ENCODE measurements around the gene ESD.

The ESD gene

DNA sequence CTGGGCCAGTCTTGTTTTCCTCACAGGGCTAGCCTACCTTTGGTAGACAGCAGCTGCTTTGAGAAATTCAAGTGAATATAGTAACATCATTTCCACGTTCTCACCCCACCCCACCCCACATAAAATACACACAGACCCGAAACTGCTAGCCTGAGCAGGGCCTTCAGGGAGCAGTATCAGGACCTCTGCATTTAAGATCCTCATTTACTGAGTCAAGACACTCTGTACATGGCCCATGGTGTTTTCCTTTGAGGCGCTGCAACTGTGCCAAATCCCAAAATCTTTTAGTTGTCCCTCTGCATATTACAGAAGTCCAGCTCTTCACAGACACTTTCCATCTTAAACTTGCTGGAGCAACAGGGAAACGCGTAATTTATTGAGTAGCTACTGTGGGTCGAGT is 43.0 kb downstream of the ESD start:
- TF ChIP-seq, protein P1, sequence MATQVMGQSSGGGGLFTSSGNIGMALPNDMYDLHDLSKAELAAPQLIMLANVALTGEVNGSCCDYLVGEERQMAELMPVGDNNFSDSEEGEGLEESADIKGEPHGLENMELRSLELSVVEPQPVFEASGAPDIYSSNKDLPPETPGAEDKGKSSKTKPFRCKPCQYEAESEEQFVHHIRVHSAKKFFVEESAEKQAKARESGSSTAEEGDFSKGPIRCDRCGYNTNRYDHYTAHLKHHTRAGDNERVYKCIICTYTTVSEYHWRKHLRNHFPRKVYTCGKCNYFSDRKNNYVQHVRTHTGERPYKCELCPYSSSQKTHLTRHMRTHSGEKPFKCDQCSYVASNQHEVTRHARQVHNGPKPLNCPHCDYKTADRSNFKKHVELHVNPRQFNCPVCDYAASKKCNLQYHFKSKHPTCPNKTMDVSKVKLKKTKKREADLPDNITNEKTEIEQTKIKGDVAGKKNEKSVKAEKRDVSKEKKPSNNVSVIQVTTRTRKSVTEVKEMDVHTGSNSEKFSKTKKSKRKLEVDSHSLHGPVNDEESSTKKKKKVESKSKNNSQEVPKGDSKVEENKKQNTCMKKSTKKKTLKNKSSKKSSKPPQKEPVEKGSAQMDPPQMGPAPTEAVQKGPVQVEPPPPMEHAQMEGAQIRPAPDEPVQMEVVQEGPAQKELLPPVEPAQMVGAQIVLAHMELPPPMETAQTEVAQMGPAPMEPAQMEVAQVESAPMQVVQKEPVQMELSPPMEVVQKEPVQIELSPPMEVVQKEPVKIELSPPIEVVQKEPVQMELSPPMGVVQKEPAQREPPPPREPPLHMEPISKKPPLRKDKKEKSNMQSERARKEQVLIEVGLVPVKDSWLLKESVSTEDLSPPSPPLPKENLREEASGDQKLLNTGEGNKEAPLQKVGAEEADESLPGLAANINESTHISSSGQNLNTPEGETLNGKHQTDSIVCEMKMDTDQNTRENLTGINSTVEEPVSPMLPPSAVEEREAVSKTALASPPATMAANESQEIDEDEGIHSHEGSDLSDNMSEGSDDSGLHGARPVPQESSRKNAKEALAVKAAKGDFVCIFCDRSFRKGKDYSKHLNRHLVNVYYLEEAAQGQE (IDR thresholded peaks at IDR 0.05; ENCODE audit: insufficient read depth in 1 of 2, low read depth in 2 of 2, low read length in 2 of 2) = no peak
- TF ChIP-seq FOXP2 (optimal IDR thresholded peaks at IDR 0.05; ENCODE audit: borderline replicate concordance, extremely low read depth, extremely low read length, insufficient read depth) (no peak), TAF1 (IDR thresholded peaks at IDR 0.05; ENCODE audit: borderline replicate concordance, insufficient read depth, low read length) (no peak), POLR2AphosphoS5 (IDR thresholded peaks at IDR 0.05; ENCODE audit: low read depth, low read length) (no peak), SIN3A (IDR thresholded peaks at IDR 0.05; ENCODE audit: borderline replicate concordance, insufficient read depth, low read length) (no peak)

- no peak for TF ChIP-seq POLR2AphosphoS5 (IDR thresholded peaks at IDR 0.05; ENCODE audit: low read depth, low read length)
- TF ChIP-seq, protein P1 (IDR thresholded peaks at IDR 0.05; ENCODE audit: insufficient read depth in 1 of 2, low read depth in 2 of 2, low read length in 2 of 2) = no peak
- no peak for TF ChIP-seq TAF1 (IDR thresholded peaks at IDR 0.05; ENCODE audit: borderline replicate concordance, insufficient read depth, low read length)
- no peak for TF ChIP-seq FOXP2 (optimal IDR thresholded peaks at IDR 0.05; ENCODE audit: borderline replicate concordance, extremely low read depth, extremely low read length, insufficient read depth)
- no peak for TF ChIP-seq SIN3A (IDR thresholded peaks at IDR 0.05; ENCODE audit: borderline replicate concordance, insufficient read depth, low read length)
These were observed 43.8 kb downstream of the ESD start for GRCh38 chr13:46753137-46753536.

GRCh38 chr13:46751811-46752635 is 44.9 kb downstream of the ESD start:
- no peak for TF ChIP-seq POLR2AphosphoS5 (IDR thresholded peaks at IDR 0.05; ENCODE audit: low read depth, low read length)
- TF ChIP-seq SIN3A (IDR thresholded peaks at IDR 0.05; ENCODE audit: borderline replicate concordance, insufficient read depth, low read length) = no peak
- no peak for TF ChIP-seq FOXP2 (optimal IDR thresholded peaks at IDR 0.05; ENCODE audit: borderline replicate concordance, extremely low read depth, extremely low read length, insufficient read depth)
- TF ChIP-seq, protein P1 (IDR thresholded peaks at IDR 0.05; ENCODE audit: insufficient read depth in 1 of 2, low read depth in 2 of 2, low read length in 2 of 2) = no peak
- TF ChIP-seq TAF1 (IDR thresholded peaks at IDR 0.05; ENCODE audit: borderline replicate concordance, insufficient read depth, low read length) = no peak

DNA sequence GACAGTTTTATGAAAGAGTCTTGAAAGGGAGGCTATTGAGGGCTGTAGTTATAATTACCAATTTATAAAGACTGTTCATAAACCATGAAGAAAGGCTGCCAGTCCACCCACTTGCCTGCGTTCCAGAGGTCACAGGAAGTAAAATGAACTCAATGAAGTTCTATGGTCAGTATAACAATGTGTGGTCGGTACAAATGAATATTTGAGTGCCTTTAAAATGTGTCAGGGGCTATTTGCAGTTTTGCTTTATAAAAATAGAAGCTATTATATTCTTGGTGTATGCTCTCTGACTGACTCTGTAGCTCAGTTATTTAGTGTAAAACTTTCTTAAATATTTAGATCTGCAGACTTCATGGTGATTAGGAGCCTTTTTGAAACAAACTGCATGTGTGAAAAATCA is 47.0 kb downstream of the ESD start:
- TF ChIP-seq TAF1 (IDR thresholded peaks at IDR 0.05; ENCODE audit: borderline replicate concordance, insufficient read depth, low read length) = no peak
- no peak for TF ChIP-seq SIN3A (IDR thresholded peaks at IDR 0.05; ENCODE audit: borderline replicate concordance, insufficient read depth, low read length)
- TF ChIP-seq, protein P1 (IDR thresholded peaks at IDR 0.05; ENCODE audit: insufficient read depth in 1 of 2, low read depth in 2 of 2, low read length in 2 of 2) = no peak
- no peak for TF ChIP-seq FOXP2 (optimal IDR thresholded peaks at IDR 0.05; ENCODE audit: borderline replicate concordance, extremely low read depth, extremely low read length, insufficient read depth)
- no peak for TF ChIP-seq POLR2AphosphoS5 (IDR thresholded peaks at IDR 0.05; ENCODE audit: low read depth, low read length)

Measured in PFSK-1 (cell line).